GM18873 (cell line): ENCODE measurements around the gene KLHL11.

Source experiments
- ATAC-seq: cut with Tn5 transposase; IDR thresholded peaks from one replicate; pipeline ENCODE4 v1.9.1; 2021; ENCODE audit warnings: mild to moderate bottlenecking, moderate library complexity, moderate number of reproducible peaks; ENCODE audit not compliant: unreplicated experiment, low FRiP score

The KLHL11 gene

DNA sequence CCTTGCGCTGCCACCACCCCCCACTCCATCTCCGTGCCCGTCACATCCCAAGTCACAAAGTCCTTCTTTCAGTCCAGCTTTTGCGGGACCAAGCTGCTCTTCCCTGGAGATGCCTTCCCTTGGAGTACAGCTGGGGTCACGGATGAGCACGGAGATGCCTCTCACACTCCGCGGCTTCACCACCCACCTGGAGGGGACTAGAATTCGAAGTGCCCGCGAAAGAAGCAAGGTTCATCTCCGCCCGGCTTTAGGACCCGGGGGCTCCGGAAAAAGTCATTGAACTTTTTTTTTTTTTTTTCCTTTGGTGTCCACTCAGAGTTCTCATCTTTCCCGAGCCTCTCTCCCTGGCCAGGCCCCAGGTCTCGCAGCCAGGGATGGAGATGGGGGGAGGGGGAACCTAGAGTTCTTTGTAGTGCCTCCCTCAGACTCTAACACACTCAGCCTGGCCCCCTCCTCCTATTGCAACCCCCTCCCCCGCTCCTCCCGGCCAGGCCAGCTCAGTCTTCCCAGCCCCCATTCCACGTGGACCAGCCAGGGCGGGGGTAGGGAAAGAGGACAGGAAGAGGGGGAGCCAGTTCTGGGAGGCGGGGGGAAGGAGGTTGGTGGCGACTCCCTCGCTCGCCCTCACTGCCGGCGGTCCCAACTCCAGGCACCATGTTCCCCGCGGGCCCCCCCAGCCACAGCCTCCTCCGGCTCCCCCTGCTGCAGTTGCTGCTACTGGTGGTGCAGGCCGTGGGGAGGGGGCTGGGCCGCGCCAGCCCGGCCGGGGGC is 52.7 kb downstream of the KLHL11 start, which contains the start of gene FKBP10:
FKBP10 (plus strand) TSS at position 624 of the 771 bp plus-strand sequence; CDS start at position 655, 31 bp downstream.
- ATAC-seq, result no peak

DNA sequence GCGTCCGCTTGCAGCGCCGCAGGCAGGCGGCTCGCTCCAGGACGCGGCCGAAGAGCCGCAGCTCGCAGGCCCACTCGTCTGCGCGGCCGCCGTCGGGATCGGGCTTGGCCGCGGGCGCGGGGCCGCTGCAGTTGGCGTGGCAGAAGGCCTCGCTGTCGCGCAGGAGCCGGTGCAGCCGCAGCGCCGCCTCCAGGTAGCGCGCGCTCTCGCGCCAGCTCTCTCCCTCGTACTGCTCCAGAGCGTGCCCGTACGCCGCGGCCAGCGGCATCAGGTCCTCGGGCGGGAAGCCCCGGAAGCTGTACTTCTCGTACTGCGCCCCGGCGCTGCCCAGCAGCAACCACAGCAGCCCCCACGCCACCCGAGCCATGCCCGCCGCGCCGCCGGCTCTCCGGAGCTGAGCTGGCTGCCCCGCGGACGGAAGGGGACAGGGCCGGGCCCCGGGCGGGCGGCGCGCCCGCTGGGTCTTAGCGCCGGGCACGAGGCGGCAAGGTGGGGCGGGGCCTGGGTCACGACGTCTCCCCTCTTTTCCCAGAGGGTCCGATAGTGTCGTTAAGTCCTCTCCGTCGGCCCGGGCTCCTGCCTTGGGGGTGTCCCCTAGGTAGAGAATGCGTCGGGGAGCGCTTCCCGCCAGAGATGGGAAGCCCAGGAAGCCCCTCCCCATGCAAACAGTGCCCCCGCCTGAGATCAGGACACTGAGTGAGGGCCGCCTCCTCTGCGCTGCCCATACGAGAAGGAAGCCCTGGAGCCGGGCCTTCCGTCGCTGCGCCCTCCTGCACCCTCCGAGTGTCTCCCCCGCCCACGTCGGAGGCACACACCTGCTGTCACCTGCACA is 53.5 kb downstream of the KLHL11 start, which contains the start of gene P3H4:
P3H4 (minus strand) TSS at position 401 of the 832 bp plus-strand sequence; CDS start at position 367, 34 bp downstream.
- ATAC-seq, result peak; percentile 55

DNA sequence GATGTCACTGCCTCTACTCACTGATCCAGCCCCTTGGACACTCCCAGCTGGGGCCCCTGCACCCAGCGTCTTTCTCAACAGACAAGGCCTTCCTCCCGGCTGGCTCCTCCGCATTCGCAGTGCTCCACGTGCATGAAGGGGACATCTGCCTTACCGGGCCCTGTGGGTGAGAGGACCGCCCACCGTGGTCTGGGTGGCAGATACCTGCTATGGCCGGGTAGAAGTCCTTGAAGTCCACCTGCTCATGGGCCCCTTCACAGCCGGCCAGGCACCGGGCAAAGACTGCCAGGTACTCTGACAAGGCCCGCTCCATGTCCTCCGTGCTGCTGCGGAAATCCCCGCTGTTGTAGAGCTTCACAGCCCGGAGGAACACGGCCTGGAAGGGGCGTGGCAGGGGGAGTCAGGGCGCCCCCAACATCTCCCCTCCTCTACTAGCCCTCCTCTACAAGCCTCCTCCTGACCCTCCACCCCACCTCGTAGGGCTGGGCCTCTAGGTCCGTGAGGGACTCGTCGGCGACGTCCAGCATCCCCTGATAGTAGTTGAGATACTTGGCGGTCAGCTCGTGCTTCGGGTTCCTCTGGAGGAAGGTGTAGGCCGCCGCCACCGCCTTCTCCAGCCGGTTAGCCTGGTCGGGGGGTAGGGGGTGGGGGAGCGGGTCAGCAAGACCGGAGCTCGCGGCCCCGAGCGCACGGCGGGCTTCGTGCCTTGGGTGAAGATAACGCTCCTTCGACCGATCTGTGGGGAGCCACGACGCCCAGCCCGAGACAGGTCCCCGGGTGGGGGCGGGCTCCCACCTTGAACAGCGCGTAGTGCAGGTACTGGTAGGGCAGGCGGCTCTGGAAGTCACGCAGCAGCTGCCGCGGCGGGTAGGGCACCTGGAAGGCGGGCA is 54.3 kb downstream of the KLHL11 start:
- no peak for ATAC-seq

DNA sequence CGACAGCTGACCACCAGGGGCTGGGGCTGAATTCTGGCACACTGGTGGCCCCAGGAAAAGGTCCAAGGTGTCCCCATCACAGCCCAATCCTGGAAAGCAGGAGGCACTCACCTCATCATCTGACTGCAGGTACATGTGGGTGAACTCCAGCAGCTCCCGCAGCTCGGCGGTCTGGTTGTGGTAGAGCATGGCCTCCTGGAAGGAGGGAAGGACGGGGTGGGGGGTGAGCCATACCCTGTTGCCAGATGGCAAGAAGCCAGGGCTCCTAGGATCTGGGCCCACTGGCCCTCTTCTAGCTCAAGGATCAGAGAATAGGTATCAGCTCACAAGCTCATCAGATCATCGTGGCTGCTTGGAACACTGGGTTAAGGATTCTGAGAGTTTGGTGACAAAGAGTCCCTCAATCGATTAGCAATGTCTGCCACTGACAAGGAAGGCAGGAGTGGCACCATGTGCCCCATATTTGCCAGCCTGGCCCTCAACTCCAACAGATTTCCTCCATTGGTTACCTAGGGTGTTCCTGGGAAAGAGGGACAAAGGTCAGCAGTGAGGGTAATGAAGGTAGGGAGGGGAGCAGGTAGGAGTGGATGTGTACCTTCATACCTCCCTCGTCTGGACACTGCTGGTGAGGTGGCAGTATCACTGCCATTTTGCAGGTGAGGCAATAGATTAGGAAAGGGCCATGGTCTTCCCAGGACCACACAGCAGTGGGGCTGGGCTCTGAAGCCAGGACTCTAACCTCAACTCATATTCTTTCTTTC is 58.4 kb downstream of the KLHL11 start:
- ATAC-seq, result no peak
